IMR-90 (cell line): Measurements from ENCODE around the gene SUSD1.

Experiments
- BHLHE40 ChIP-seq: fragments of 150-350 bp; IDR thresholded peaks from 2 replicates; pipeline ENCODE4 v1.6.1; 2016; ENCODE audit warnings: mild to moderate bottlenecking, low read depth, low read length
- CHD1 ChIP-seq: IDR thresholded peaks from 2 replicates; pipeline ENCODE4 v1.6.1; 2012; ENCODE audit warnings: low read depth, low read length, improper control_type of control experiment
- CTCF ChIP-seq: conservative IDR thresholded peaks from 2 replicates; pipeline ENCODE4 v1.5.1; 2012; ENCODE audit warnings: mild to moderate bottlenecking, low read depth, low read length, improper control_type of control experiment
- MAFK ChIP-seq: IDR thresholded peaks from 2 replicates; pipeline ENCODE4 v1.6.1; 2012; ENCODE audit warnings: low read depth, low read length, improper control_type of control experiment
- POLR2A ChIP-seq: IDR thresholded peaks from 2 replicates; pipeline ENCODE4 v1.6.1; 2012; ENCODE audit warnings: mild to moderate bottlenecking, low read depth, low read length
- RCOR1 ChIP-seq: IDR thresholded peaks from 2 replicates; pipeline ENCODE4 v1.6.1; 2012; ENCODE audit warnings: mild to moderate bottlenecking, low read length, improper control_type of control experiment; ENCODE audit not compliant: insufficient replicate concordance
- RFX5 ChIP-seq: IDR thresholded peaks from 2 replicates; pipeline ENCODE4 v1.8.0; 2012; ENCODE audit warnings: low read depth, mild to moderate bottlenecking, low read length, moderate library complexity
- SMC3 ChIP-seq: fragments of 150-350 bp; IDR thresholded peaks from 2 replicates; pipeline ENCODE4 v1.6.1; 2016; ENCODE audit warnings: low read depth, mild to moderate bottlenecking, antibody characterized with exemption, low read length, moderate library complexity
- TF ChIP-seq, protein P1 (sequence below): fragments of 150-350 bp; IDR thresholded peaks from 2 replicates; pipeline ENCODE4 v1.6.1; 2016; ENCODE audit warnings: low read depth, mild to moderate bottlenecking, low read length, moderate library complexity, borderline replicate concordance

GRCh38 chr9:112187404-112187803, 12.3 kb upstream of the SUSD1 start:
- TF ChIP-seq RCOR1 = no peak
- TF ChIP-seq, protein P1, sequence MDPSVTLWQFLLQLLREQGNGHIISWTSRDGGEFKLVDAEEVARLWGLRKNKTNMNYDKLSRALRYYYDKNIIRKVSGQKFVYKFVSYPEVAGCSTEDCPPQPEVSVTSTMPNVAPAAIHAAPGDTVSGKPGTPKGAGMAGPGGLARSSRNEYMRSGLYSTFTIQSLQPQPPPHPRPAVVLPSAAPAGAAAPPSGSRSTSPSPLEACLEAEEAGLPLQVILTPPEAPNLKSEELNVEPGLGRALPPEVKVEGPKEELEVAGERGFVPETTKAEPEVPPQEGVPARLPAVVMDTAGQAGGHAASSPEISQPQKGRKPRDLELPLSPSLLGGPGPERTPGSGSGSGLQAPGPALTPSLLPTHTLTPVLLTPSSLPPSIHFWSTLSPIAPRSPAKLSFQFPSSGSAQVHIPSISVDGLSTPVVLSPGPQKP = no peak
- TF ChIP-seq POLR2A = no peak
- no peak for TF ChIP-seq RFX5
- TF ChIP-seq CTCF = no peak
- no peak for TF ChIP-seq SMC3
- TF ChIP-seq MAFK = no peak
- TF ChIP-seq BHLHE40 = no peak
- TF ChIP-seq CHD1 = no peak
